NCI-H1417 (cell line): ENCODE results near the gene ADAMTS19.
A peak's percentile ranks its signal among the peaks of the same experiment; 100 is the strongest.
"Not testable (repeated sequence)": the region's sequence is repeated elsewhere in the genome, so short reads cannot be mapped to it uniquely, and the experiment has no call there.

ENCODE experiments used
- DNase-seq, 3 experiments: peaks; one replicate each; lab custom pipeline; 2025; lab: John Stamatoyannopoulos, UW

ADAMTS19 gene

GRCh38 chr5:129584496-129584895 lies 124.4 kb downstream of the ADAMTS19 start:
- peak in 2 of 3 experiments; percentile 1 to 4 for DNase-seq

GRCh38 chr5:129591508-129592160 lies 131.5 kb downstream of the ADAMTS19 start:
- no peak for DNase-seq

GRCh38 chr5:129593525-129593924 lies 133.4 kb downstream of the ADAMTS19 start:
- no peak for DNase-seq

DNA sequence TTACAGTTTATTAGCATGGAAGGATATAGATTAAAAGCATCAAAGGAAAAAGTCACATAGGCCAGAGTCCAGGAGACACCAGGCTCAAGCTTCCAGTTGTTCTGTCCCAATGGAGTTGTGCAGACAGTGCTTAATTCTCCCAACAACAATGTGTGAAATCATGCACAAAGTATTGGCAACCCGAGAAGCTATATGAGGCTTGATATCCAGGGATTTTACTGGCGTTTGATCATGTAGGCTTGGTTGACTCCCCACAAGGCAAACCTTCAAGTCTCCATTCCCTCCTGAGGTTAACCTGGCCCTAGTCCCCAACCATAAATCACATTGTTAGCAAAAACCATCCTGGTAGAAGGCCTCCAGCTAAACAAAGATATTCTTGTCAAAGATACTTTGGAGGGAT lies 141.5 kb downstream of the ADAMTS19 start:
- DNase-seq = no peak

DNA sequence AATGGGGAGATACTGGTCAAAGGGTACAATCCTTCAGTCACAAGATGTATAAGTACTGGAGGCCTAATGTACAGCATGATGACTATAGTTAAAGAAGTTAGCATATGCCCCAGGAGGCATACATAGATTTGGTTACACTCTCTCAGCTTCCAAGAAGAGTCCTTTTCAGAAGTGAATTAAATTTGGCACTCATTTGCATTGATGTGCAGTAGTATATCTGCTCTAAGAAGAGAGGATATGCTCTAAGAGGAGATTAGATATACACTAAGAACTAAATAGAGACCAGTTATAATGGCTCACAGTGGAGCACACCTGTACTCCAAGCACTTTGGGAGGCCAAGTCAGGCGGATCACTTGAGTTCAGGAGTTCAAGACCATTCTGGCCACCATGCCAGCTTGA lies 148.3 kb downstream of the ADAMTS19 start:
- DNase-seq = no peak

DNA sequence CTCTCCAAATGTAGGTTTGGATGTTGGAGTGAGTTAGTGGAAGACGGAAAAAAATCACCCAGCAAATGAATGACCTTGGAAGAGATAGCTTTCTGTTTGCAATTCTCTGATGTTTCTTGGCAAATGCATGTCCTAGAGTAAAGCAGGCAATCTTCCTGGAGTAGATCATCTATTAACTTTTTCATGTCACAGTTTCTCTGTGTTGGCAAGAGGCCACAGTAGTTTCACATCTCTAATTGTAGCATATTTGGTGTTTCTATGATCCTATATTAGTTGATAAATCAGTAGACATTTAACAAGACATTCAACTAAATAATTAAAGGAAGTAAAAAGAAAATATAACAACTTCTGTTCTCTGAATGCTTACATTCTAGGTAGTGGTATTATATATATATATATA lies 149.6 kb downstream of the ADAMTS19 start:
- no peak for DNase-seq

- DNase-seq = no peak
Observed at GRCh38 chr5:129616517-129616916, 156.4 kb downstream of the ADAMTS19 start.

- DNase-seq = no peak
Observed at GRCh38 chr5:129617206-129617605, 157.1 kb downstream of the ADAMTS19 start.

DNA sequence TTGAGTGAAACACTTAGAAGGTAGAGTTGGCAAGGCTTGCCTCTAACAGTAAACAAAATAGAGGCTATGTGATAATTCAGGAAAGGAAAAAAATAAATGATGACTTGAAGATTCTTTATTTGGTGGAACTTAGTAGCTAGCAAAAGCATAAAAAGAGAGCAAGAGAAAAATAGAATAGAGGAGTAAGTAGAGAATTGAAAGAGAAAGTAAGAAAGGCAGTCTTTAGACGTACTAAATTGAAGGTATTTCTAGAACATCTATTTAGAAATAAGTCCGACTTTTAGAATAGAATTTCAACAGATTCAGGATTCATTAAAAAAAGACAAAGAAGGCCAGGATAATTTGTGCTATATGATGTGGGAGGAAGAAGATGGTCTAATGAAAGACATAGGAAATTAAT lies 159.7 kb downstream of the ADAMTS19 start:
- no peak for DNase-seq

DNA sequence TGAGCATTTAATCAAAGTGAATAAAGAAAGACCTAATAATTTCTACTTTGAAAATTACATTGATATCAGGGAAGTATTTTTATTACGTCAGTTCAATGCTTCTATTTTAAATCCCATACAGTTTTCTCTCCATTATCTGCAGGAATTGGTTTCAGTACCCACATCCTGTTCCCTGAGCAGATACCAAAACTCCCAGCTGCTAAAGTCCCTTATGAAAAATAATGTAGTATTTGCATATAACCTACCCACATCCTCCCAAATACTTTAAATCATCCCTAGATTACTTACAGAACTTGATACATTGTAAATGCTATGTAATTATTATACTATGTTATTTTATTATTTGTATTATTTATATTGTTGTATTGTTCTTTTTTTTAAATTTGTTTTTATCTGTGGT lies 162.4 kb downstream of the ADAMTS19 start:
- no peak for DNase-seq

- no peak for DNase-seq
Observed at GRCh38 chr5:129629575-129629974, 169.5 kb downstream of the ADAMTS19 start.

DNA sequence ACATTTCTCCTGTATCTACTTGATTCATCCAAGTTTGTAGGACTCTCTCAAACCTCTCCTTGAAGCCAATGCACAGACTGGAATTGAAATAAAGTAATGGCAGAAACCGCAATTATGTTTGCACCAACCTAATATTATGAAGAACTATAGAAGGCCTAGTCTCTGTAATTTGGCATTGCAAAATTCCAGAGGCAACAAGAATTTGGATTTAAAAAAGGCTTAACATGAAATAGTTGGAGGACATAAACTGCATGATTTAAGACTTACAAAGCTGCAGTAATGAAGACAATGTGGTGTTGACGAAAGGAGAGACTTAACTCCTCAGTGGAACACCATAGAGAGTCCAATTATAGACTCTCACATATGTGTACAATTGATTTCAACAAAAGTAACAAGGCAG lies 170.0 kb downstream of the ADAMTS19 start:
- DNase-seq = no peak

- no peak for DNase-seq
Observed at GRCh38 chr5:129631961-129632360, 171.9 kb downstream of the ADAMTS19 start.

DNA sequence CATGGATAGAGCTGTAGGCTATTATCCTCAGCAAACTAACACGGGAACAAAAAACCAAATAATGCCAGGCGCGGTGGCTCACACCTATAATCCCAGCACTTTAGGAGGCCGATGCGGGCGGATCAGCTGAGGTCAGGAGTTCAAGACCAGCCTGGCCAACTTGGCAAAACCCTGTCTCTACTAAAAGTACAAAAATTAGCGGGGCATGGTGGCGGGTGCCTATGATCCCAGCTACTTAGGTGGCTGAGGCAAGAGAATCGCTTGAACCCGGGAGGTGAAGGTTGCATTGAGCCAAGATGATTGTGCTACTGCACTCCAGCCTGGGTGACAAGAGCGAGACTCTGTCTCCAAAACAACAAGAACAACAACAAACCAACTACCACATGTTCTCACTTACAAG lies 177.4 kb downstream of the ADAMTS19 start:
- DNase-seq = not testable (repeated sequence)

GRCh38 chr5:129639331-129639730 lies 179.2 kb downstream of the ADAMTS19 start:
- peak in 1 of 3 experiments; percentile 41 for DNase-seq

DNA sequence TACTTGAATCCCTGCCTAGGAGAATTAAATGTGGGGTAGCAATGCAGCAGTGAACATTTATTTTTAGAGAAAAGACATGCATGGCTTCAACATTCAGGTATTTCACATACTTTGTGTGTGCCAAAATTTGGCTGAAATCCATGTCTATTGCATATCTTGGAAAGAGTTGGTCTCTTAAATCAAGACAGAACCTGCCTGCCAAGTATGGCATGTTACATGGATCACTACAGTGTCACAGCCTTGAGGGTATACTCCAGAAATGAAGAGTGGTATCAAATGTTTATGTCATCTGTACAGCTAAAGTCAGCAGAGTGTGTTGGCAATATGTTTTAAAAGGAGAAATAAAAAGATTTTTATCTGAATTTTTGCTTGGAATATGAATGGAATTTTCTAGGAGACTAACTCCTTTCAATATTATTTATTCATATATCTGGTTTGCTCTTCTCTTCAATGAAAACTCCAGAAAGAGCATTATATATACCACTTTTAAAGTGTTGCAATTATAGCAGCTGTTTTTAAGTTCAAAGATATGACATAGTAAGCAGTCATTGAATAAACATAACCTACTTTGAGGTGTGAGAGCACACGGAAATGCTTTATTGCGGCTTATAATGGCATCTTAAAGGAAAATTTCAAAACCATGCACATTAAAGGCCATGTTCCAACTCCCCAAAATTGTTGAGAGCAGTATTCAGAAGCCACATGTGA lies 192.4 kb downstream of the ADAMTS19 start:
- DNase-seq = no peak

GRCh38 chr5:129653057-129653375 lies 192.9 kb downstream of the ADAMTS19 start:
- peak in 1 of 3 experiments; percentile 4 for DNase-seq

GRCh38 chr5:129653442-129653841 lies 193.3 kb downstream of the ADAMTS19 start:
- DNase-seq = no peak

DNA sequence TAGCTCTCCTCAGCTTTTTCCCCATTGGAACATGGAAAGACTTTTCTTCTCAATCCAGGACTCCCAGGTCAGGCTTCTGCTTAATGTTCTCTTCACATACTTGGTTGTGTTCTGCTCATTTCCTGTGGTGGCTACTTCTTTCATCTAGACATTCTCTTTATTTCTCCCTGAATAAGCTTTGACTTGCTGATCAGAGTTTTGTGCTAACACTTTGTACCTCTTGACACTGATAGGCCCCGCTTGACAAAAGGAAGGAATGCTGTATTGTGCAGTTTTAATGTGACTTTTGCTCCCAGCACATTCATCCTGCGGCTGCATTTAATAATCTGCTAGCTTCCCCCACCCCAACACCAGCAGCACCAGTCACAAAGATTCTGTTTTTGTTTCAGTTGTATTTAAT lies 196.9 kb downstream of the ADAMTS19 start:
- peak in 1 of 3 experiments; percentile 0 for DNase-seq

DNA sequence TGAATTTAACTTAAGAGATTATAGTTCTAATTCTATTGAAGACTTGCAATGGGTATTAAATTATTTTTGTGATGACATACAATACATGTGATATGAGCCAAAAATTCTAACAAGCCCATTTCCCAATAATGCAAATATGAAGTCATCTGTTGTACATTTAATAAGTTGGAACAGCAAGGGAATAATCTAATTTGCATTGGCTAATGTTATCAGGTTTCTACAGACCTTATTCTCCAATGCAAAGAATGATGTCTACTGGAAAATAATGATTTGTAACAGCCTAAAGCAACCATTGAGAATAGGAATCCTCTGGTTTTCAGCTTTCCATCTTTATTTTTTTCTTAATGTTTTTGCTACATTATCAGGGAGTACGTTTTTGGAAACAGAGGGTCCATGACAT lies 198.7 kb downstream of the ADAMTS19 start:
- DNase-seq = no peak

DNA sequence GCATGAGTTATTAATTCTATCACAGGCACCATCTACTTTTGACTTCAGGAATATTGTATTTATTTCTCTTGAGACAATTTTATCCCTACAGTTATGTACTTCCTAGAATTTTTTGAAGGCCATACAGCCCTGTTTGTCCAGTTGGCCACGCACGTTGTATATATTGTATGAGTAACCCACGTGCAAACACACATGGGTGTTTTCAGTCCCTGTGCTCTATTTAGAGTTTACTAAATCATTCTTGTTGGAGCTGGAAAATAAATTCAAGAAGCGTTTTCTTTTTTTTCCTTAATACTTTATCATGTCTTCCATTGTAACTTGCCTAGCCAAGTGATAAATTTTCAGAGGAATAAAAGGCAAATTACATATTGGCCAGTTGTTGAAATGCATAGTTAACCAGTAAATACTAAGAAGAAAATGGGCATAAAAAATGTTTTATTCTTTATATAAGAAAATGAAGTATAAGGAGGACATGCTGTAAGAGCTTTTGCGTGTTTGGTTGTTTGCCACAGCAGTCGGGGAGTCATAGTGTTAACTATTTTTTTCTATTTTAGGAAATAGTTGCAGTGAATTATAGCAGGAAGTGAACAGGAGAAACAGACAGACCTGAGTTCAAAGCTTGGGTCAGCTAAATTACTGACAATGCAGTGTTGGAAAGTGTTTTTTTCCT lies 201.4 kb downstream of the ADAMTS19 start:
- DNase-seq = no peak

DNA sequence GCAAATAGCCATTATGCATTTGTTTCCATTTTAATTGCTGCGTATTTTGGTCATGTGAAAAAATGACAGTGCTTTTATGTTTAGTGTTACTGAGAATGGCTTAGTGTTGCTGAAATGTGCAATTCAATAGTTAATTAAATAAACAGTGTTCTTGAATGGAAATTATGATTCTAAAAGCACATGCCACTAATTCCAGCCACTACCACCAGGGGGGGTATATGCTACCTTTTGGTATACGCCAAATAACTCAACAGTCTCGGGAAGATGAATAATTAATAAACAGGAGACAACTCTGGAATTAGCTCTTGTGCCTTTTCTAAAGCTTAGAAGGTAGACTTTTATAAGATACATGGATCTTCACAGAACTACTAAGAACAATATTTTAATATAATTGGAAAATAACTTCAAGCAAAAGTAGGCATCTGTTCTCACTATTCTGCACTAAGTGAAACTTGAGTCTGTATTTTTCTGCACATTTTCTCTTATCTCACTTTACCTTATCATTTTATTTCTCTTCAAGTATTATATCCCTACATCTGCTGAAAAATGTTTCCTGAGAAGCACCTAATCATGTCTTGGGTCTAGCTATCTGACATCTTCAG lies 204.3 kb downstream of the ADAMTS19 start:
- DNase-seq = peak; percentile 0 to 18 (median 4)

GRCh38 chr5:129670957-129671500 lies 210.9 kb downstream of the ADAMTS19 start:
- DNase-seq = no peak
